PFSK-1 (cell line): Measurements from ENCODE around the gene CEP112.

Source experiments
- FOXP2 ChIP-seq: optimal IDR thresholded peaks from 2 replicates; pipeline ENCODE3; 2011; ENCODE audit warnings: borderline replicate concordance, control low read depth, inconsistent platforms; ENCODE audit not compliant: insufficient read depth; ENCODE audit errors: extremely low read length, extremely low read depth
- POLR2AphosphoS5 ChIP-seq: IDR thresholded peaks from 2 replicates; pipeline ENCODE4 v1.6.1; 2012; ENCODE audit warnings: low read depth, mild to moderate bottlenecking, control low read depth, low read length, moderate library complexity
- SIN3A ChIP-seq: IDR thresholded peaks from 2 replicates; pipeline ENCODE4 v1.6.1; 2012; ENCODE audit warnings: mild to moderate bottlenecking, low read length, moderate library complexity, borderline replicate concordance; ENCODE audit not compliant: insufficient read depth
- TAF1 ChIP-seq: IDR thresholded peaks from 2 replicates; pipeline ENCODE4 v1.6.1; 2012; ENCODE audit warnings: low read length, control low read depth, borderline replicate concordance; ENCODE audit not compliant: insufficient read depth
- TF ChIP-seq, protein P1 (sequence below), 2 experiments: IDR thresholded peaks; 2 replicates each; pipeline versions ENCODE4 v1.6.1 to v1.8.0; 2011 to 2012; ENCODE audit warnings: low read depth in 2 of 2, low read length in 2 of 2, control low read depth in 1 of 2, inconsistent platforms in 1 of 2, mild to moderate bottlenecking in 1 of 2, moderate library complexity in 1 of 2; ENCODE audit not compliant: insufficient read depth in 1 of 2

CEP112 gene

DNA sequence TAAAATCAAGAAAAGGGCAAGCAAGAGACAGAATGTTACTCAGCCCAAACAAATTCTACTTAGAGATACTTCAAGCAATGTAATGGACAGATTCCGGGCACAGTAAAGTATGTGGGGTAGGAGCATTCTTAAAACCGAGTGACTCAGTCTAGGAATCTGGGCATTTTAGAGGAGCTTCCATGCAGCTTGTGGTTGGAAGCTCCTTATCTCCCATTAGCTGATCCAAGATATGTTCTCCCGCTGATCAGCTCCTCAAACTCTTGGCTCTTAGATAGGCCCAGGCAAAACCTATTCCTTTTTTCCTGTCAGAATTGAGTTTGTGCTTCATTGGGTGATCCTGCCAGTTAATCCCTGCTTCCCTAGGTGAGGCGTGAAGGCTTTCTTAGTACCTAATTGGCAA, 303.3 kb downstream of the CEP112 start:
- no peak for TF ChIP-seq POLR2AphosphoS5
- TF ChIP-seq TAF1: no peak
- TF ChIP-seq SIN3A: no peak
- TF ChIP-seq FOXP2: no peak
- TF ChIP-seq, protein P1, sequence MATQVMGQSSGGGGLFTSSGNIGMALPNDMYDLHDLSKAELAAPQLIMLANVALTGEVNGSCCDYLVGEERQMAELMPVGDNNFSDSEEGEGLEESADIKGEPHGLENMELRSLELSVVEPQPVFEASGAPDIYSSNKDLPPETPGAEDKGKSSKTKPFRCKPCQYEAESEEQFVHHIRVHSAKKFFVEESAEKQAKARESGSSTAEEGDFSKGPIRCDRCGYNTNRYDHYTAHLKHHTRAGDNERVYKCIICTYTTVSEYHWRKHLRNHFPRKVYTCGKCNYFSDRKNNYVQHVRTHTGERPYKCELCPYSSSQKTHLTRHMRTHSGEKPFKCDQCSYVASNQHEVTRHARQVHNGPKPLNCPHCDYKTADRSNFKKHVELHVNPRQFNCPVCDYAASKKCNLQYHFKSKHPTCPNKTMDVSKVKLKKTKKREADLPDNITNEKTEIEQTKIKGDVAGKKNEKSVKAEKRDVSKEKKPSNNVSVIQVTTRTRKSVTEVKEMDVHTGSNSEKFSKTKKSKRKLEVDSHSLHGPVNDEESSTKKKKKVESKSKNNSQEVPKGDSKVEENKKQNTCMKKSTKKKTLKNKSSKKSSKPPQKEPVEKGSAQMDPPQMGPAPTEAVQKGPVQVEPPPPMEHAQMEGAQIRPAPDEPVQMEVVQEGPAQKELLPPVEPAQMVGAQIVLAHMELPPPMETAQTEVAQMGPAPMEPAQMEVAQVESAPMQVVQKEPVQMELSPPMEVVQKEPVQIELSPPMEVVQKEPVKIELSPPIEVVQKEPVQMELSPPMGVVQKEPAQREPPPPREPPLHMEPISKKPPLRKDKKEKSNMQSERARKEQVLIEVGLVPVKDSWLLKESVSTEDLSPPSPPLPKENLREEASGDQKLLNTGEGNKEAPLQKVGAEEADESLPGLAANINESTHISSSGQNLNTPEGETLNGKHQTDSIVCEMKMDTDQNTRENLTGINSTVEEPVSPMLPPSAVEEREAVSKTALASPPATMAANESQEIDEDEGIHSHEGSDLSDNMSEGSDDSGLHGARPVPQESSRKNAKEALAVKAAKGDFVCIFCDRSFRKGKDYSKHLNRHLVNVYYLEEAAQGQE (IDR thresholded peaks at IDR 0.05; ENCODE audit: insufficient read depth in 1 of 2, low read depth in 2 of 2, low read length in 2 of 2): no peak

DNA sequence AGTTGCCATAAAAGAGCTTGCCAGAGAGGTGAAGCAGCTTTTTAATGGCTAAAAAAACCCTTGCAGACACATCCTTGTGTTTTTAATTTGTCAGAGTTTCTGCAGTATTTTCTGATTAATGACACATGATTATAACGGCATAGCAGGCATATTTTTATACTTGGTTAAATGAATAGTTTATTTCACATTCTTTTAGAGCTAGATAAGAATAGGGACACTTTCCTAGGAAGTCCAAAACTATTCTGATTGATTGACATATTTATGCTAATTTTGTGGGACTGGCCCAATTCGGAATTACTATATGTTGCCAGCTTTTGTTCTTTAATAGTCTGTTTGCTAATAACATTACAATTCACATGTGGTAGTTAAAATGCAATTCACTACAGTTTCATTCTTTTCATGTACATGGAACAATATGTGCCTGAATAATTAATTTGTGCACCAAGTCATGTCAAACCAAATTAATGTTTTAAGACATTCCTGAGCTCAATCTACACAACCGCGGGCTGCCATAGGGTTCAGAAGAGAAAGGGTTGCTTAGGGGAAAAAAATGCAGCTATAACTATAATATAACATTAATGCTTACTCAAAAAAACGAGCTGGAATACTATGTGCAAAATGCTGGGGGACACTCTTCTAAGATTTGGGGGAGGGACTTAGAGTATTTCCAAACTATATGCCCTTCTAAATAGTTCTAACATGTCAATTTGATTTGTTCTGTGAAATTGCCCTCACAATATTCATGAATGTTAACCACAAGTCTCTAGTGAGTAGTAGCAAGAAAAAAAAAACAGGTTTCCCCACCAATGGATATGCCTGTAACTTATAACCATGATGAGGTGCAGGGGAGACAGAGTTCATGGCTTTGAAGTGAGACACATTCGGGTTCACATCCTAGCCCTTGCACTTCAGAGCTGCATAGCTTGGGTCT, 305.4 kb downstream of the CEP112 start:
- TF ChIP-seq TAF1: no peak

DNA sequence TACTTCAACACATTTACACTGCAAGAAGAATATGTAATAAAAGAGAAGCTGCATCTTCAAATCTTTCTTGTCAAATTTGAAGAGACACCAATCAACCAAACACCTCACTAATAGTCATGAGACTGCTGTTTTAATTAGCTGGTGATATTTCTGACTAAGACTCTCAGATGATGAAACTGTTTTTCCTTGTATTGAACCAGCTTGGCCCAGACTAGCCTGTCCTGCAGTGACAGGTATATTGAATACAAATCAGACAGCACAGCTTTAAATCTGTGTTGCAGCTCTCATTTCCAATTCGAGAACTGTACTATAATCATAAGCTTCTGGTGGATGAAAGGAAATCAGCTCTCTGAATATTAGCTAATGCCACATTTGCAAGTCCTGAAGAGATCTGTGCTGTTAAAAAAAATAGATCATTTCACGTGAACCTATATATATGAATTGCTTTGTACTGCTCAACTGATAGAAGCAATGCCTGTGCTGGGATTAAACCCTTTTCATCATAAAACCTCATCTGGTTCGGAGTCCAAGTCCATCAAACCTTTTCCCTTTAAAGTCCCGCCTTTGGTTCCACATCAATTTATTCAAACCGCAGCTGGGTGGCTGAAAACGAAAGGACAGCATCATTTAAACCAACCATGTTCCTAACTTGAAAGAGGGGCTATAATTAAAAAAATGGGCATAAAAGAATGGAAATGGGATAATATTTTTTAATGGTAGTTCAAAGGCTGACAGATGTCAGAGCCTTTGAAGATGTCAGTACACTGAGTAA, 306.2 kb downstream of the CEP112 start:
- TF ChIP-seq FOXP2 (no peak), SIN3A (no peak)
- TF ChIP-seq, protein P1 (IDR thresholded peaks at IDR 0.05; ENCODE audit: insufficient read depth in 1 of 2, low read depth in 2 of 2, low read length in 2 of 2): no peak

DNA sequence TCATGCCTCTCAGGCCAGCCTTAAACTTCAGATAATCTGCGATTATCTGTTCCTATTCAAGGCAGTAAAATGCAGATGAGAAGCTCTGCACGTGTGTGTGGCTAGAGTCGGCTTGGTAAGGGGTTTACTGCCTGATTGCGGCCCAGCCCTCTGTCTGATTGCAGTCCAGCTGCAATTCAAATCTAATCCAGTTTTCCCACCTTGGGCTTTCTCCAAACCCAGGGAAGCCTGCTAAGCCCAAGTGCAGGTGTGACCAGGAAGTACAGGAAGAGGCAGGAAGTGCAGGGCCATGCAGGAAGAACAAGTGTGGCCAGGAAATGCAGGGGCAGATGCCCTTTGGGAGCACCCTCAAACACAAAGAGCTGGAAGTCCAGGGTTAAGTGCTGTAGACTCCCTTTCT, 314.9 kb downstream of the CEP112 start:
- TF ChIP-seq FOXP2: no peak
- TF ChIP-seq TAF1: no peak
- no peak for TF ChIP-seq POLR2AphosphoS5

DNA sequence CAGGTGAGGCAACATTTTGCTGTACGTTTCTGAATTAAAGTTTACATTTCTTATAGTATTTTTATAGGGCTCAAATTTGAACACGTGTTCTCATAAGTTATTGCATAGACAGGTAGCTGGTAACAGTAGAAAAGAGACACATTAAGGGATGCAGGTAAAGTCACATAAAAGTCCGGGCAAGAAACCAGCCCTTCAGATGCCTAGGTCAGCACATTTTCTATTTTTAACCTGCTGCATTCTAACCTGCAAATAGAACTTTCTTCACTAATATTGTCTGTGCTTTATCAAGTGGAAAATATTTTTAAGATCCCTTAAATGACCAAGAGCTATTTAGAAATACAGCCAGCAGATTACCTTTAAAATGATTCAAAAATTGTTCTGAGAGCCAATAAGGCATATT, 323.1 kb downstream of the CEP112 start:
- no peak for TF ChIP-seq TAF1
- TF ChIP-seq FOXP2: no peak
- TF ChIP-seq, protein P1 (IDR thresholded peaks at IDR 0.05; ENCODE audit: insufficient read depth in 1 of 2, low read depth in 2 of 2, low read length in 2 of 2): no peak
- TF ChIP-seq POLR2AphosphoS5: no peak
- no peak for TF ChIP-seq SIN3A

DNA sequence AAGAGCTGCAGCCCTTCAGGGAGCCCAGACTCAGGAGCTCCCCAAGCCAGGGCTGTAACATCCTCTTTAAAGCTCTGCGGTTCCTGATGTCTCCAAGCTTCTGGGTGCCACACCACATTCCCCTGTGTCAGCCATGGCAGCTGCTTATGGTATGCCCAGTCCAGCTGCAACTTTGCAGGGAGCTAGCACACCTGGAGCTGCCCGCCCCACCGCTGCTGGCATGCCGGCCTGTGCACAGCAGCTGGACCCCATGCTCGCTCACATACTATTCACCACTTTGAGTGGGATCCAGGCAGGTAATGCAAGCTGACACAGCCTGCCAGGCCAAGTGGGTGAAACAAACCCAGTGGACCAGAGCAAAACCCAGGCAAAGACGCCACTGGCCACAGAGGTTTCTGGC, 324.9 kb downstream of the CEP112 start:
- TF ChIP-seq POLR2AphosphoS5 (no peak), FOXP2 (no peak)
